SU-DHL-6 (cell line): ENCODE results near the gene C5AR1.

Experiments used
- CTCF ChIP-seq: fragments of 200-600 bp; sonication (generic); IDR thresholded peaks from one replicate; pipeline ENCODE4 v1.5.1; 2017; ENCODE audit warnings: antibody characterized with exemption, mild to moderate bottlenecking, low read length, moderate library complexity; ENCODE audit not compliant: insufficient read depth, poor library complexity, severe bottlenecking
- EZH2phosphoT487 ChIP-seq: fragments of 200-600 bp; sonication (generic), shearing (Covaris generic); conservative IDR thresholded peaks from 2 replicates; pipeline ENCODE4 v1.6.1; 2018; ENCODE audit warnings: mild to moderate bottlenecking, antibody characterized with exemption, low read length, moderate library complexity, mixed read lengths

GRCh38 chr19:47270408-47270807 is 39.3 kb upstream of the C5AR1 start:
- no peak for TF ChIP-seq CTCF
- TF ChIP-seq EZH2phosphoT487 = no peak
